GM21576 (cell line): Measurements from ENCODE around the gene FBXO15.
A peak's percentile ranks its signal among the peaks of the same experiment; 100 is the strongest.

Experiments
- ATAC-seq: cut with Tn5 transposase; IDR thresholded peaks from one replicate; pipeline ENCODE4 v1.9.1; 2021; ENCODE audit warnings: mild to moderate bottlenecking, moderate library complexity; ENCODE audit not compliant: unreplicated experiment

The FBXO15 gene

GRCh38 chr18:74147779-74148542 lies at the start of gene FBXO15, which contains the start of gene TIMM21:
Gene FBXO15, minus strand, starts transcription at chr18:74147834. Its CDS starts 49 bp downstream, at chr18:74147785.
Gene TIMM21, plus strand, starts transcription at chr18:74148523. Its CDS starts 286 bp downstream, at chr18:74148809.
- ATAC-seq, result peak; percentile 88

GRCh38 chr18:74196220-74197119 lies 48.8 kb upstream of the FBXO15 start:
- ATAC-seq, result peak; percentile 83

- ATAC-seq, result no peak
Observed at GRCh38 chr18:74194691-74195090, 47.1 kb upstream of the FBXO15 start.

GRCh38 chr18:74191577-74191976 lies 43.9 kb upstream of the FBXO15 start:
- ATAC-seq, result no peak

- ATAC-seq, result no peak
Observed at GRCh38 chr18:74190086-74190485, 42.5 kb upstream of the FBXO15 start.

GRCh38 chr18:74186661-74187060 lies 39.0 kb upstream of the FBXO15 start:
- ATAC-seq, result no peak

GRCh38 chr18:74185860-74186259 lies 38.2 kb upstream of the FBXO15 start:
- ATAC-seq, result no peak

- ATAC-seq, result no peak
Observed at GRCh38 chr18:74184875-74185274, 37.2 kb upstream of the FBXO15 start.

GRCh38 chr18:74183130-74183529 lies 35.5 kb upstream of the FBXO15 start:
- ATAC-seq, result no peak

GRCh38 chr18:74182335-74182734 lies 34.7 kb upstream of the FBXO15 start:
- ATAC-seq, result no peak

GRCh38 chr18:74179623-74180199 lies 32.1 kb upstream of the FBXO15 start:
- no peak for ATAC-seq

- ATAC-seq, result no peak
Observed at GRCh38 chr18:74178884-74179283, 31.2 kb upstream of the FBXO15 start.

- ATAC-seq, result no peak
Observed at GRCh38 chr18:74175658-74176057, 28.0 kb upstream of the FBXO15 start.

- ATAC-seq, result no peak
Observed at GRCh38 chr18:74173434-74173750, 25.8 kb upstream of the FBXO15 start.

GRCh38 chr18:74172697-74173433 lies 25.2 kb upstream of the FBXO15 start:
- ATAC-seq, result no peak

- peak; percentile 94 for ATAC-seq
Observed at GRCh38 chr18:74171910-74172606, 24.4 kb upstream of the FBXO15 start.

GRCh38 chr18:74166386-74166785 lies 18.8 kb upstream of the FBXO15 start:
- ATAC-seq, result no peak

GRCh38 chr18:74163019-74163660 lies 15.5 kb upstream of the FBXO15 start:
- ATAC-seq, result peak; percentile 72

GRCh38 chr18:74155276-74155675 lies 7.6 kb upstream of the FBXO15 start:
- ATAC-seq, result no peak

GRCh38 chr18:74154716-74155115 lies 7.1 kb upstream of the FBXO15 start:
- no peak for ATAC-seq
